Measurements from ENCODE around the gene IL10RB. TPM values are rescaled to one million over a fixed set of nuclear protein-coding genes. Genes with fewer than 3 reads are reported as not detected.

Gene IL10RB
- total and polyA plus RNA-seq, 2 of the 13 experiments (the other 11 are each of a cell fraction or from before 2014, with no cell fraction given): 17.4 to 18.2 TPM

DNA sequence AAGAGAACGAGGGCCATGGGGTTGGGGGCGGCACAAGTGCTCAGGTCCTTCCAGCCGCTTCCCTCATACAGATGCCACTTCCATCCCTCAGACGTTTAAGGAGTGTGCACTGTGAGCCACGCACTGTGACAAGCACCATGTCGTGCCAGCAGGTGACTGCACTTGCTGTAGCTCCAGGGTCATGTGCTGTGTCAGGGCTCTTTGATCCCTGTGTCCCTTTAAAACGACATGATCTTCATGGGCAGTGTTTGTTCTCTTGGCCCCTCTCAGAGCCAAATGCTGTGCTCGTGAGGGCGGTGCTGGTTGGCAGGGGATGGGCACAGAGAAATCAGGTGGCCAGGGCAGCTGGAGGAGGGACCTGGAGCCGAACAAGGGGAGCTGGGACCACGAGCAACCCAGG lies 19.9 kb downstream of the IL10RB start (continued):
- TF ChIP-seq, protein P1, sequence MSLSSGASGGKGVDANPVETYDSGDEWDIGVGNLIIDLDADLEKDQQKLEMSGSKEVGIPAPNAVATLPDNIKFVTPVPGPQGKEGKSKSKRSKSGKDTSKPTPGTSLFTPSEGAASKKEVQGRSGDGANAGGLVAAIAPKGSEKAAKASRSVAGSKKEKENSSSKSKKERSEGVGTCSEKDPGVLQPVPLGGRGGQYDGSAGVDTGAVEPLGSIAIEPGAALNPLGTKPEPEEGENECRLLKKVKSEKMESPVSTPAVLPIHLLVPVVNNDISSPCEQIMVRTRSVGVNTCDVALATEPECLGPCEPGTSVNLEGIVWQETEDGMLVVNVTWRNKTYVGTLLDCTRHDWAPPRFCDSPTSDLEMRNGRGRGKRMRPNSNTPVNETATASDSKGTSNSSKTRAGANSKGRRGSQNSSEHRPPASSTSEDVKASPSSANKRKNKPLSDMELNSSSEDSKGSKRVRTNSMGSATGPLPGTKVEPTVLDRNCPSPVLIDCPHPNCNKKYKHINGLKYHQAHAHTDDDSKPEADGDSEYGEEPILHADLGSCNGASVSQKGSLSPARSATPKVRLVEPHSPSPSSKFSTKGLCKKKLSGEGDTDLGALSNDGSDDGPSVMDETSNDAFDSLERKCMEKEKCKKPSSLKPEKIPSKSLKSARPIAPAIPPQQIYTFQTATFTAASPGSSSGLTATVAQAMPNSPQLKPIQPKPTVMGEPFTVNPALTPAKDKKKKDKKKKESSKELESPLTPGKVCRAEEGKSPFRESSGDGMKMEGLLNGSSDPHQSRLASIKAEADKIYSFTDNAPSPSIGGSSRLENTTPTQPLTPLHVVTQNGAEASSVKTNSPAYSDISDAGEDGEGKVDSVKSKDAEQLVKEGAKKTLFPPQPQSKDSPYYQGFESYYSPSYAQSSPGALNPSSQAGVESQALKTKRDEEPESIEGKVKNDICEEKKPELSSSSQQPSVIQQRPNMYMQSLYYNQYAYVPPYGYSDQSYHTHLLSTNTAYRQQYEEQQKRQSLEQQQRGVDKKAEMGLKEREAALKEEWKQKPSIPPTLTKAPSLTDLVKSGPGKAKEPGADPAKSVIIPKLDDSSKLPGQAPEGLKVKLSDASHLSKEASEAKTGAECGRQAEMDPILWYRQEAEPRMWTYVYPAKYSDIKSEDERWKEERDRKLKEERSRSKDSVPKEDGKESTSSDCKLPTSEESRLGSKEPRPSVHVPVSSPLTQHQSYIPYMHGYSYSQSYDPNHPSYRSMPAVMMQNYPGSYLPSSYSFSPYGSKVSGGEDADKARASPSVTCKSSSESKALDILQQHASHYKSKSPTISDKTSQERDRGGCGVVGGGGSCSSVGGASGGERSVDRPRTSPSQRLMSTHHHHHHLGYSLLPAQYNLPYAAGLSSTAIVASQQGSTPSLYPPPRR (CRISPR knock-in tag; IDR thresholded peaks at IDR 0.05; ENCODE audit: borderline replicate concordance): no peak
- TF ChIP-seq, protein P2, sequence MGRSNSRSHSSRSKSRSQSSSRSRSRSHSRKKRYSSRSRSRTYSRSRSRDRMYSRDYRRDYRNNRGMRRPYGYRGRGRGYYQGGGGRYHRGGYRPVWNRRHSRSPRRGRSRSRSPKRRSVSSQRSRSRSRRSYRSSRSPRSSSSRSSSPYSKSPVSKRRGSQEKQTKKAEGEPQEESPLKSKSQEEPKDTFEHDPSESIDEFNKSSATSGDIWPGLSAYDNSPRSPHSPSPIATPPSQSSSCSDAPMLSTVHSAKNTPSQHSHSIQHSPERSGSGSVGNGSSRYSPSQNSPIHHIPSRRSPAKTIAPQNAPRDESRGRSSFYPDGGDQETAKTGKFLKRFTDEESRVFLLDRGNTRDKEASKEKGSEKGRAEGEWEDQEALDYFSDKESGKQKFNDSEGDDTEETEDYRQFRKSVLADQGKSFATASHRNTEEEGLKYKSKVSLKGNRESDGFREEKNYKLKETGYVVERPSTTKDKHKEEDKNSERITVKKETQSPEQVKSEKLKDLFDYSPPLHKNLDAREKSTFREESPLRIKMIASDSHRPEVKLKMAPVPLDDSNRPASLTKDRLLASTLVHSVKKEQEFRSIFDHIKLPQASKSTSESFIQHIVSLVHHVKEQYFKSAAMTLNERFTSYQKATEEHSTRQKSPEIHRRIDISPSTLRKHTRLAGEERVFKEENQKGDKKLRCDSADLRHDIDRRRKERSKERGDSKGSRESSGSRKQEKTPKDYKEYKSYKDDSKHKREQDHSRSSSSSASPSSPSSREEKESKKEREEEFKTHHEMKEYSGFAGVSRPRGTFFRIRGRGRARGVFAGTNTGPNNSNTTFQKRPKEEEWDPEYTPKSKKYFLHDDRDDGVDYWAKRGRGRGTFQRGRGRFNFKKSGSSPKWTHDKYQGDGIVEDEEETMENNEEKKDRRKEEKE (IDR thresholded peaks at IDR 0.05): no peak
- TF ChIP-seq, protein P3, sequence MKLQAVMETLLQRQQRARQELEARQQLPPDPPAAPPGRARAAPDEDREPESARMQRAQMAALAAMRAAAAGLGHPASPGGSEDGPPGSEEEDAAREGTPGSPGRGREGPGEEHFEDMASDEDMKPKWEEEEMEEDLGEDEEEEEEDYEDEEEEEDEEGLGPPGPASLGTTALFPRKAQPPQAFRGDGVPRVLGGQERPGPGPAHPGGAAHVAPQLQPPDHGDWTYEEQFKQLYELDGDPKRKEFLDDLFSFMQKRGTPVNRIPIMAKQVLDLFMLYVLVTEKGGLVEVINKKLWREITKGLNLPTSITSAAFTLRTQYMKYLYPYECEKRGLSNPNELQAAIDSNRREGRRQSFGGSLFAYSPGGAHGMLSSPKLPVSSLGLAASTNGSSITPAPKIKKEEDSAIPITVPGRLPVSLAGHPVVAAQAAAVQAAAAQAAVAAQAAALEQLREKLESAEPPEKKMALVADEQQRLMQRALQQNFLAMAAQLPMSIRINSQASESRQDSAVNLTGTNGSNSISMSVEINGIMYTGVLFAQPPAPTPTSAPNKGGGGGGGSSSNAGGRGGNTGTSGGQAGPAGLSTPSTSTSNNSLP (IDR thresholded peaks at IDR 0.05; ENCODE audit: low read depth, low read length): no peak
- TF ChIP-seq ZNF703 (CRISPR knock-in tag; IDR thresholded peaks at IDR 0.05; ENCODE audit: borderline replicate concordance): no peak
- TF ChIP-seq, protein P4, sequence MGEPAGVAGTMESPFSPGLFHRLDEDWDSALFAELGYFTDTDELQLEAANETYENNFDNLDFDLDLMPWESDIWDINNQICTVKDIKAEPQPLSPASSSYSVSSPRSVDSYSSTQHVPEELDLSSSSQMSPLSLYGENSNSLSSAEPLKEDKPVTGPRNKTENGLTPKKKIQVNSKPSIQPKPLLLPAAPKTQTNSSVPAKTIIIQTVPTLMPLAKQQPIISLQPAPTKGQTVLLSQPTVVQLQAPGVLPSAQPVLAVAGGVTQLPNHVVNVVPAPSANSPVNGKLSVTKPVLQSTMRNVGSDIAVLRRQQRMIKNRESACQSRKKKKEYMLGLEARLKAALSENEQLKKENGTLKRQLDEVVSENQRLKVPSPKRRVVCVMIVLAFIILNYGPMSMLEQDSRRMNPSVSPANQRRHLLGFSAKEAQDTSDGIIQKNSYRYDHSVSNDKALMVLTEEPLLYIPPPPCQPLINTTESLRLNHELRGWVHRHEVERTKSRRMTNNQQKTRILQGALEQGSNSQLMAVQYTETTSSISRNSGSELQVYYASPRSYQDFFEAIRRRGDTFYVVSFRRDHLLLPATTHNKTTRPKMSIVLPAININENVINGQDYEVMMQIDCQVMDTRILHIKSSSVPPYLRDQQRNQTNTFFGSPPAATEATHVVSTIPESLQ (CRISPR knock-in tag; conservative IDR thresholded peaks at IDR 0.05): no peak
- TF ChIP-seq, protein P5, sequence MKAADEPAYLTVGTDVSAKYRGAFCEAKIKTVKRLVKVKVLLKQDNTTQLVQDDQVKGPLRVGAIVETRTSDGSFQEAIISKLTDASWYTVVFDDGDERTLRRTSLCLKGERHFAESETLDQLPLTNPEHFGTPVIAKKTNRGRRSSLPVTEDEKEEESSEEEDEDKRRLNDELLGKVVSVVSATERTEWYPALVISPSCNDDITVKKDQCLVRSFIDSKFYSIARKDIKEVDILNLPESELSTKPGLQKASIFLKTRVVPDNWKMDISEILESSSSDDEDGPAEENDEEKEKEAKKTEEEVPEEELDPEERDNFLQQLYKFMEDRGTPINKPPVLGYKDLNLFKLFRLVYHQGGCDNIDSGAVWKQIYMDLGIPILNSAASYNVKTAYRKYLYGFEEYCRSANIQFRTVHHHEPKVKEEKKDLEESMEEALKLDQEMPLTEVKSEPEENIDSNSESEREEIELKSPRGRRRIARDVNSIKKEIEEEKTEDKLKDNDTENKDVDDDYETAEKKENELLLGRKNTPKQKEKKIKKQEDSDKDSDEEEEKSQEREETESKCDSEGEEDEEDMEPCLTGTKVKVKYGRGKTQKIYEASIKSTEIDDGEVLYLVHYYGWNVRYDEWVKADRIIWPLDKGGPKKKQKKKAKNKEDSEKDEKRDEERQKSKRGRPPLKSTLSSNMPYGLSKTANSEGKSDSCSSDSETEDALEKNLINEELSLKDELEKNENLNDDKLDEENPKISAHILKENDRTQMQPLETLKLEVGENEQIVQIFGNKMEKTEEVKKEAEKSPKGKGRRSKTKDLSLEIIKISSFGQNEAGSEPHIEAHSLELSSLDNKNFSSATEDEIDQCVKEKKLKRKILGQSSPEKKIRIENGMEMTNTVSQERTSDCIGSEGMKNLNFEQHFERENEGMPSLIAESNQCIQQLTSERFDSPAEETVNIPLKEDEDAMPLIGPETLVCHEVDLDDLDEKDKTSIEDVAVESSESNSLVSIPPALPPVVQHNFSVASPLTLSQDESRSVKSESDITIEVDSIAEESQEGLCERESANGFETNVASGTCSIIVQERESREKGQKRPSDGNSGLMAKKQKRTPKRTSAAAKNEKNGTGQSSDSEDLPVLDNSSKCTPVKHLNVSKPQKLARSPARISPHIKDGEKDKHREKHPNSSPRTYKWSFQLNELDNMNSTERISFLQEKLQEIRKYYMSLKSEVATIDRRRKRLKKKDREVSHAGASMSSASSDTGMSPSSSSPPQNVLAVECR (CRISPR knock-in tag; IDR thresholded peaks at IDR 0.05; ENCODE audit: borderline replicate concordance): peak; percentile 38; the same call in 1 of the 2 replicates
- TF ChIP-seq, protein P6, sequence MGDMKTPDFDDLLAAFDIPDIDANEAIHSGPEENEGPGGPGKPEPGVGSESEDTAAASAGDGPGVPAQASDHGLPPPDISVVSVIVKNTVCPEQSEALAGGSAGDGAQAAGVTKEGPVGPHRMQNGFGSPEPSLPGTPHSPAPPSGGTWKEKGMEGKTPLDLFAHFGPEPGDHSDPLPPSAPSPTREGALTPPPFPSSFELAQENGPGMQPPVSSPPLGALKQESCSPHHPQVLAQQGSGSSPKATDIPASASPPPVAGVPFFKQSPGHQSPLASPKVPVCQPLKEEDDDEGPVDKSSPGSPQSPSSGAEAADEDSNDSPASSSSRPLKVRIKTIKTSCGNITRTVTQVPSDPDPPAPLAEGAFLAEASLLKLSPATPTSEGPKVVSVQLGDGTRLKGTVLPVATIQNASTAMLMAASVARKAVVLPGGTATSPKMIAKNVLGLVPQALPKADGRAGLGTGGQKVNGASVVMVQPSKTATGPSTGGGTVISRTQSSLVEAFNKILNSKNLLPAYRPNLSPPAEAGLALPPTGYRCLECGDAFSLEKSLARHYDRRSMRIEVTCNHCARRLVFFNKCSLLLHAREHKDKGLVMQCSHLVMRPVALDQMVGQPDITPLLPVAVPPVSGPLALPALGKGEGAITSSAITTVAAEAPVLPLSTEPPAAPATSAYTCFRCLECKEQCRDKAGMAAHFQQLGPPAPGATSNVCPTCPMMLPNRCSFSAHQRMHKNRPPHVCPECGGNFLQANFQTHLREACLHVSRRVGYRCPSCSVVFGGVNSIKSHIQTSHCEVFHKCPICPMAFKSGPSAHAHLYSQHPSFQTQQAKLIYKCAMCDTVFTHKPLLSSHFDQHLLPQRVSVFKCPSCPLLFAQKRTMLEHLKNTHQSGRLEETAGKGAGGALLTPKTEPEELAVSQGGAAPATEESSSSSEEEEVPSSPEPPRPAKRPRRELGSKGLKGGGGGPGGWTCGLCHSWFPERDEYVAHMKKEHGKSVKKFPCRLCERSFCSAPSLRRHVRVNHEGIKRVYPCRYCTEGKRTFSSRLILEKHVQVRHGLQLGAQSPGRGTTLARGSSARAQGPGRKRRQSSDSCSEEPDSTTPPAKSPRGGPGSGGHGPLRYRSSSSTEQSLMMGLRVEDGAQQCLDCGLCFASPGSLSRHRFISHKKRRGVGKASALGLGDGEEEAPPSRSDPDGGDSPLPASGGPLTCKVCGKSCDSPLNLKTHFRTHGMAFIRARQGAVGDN (CRISPR knock-in tag; IDR thresholded peaks at IDR 0.05): peak; percentile 65
